Activated naive CD4-positive, alpha-beta T cell treated with anti-CD3 and anti-CD28 coated beads for 36 hours (primary cell): ENCODE results near the gene C1orf53. TPM values are rescaled to one million over a fixed set of nuclear protein-coding genes. Genes with fewer than 3 reads are reported as not detected.
"Not testable (repeated sequence)": the region's sequence is repeated elsewhere in the genome, so short reads cannot be mapped to it uniquely, and the experiment has no call there.

Experiments used
- CTCF ChIA-PET: fragments of 350-600 bp; sonication (Branson Sonifier 250); formaldehyde crosslinking; loops from one replicate; lab custom pipeline; 2021; ENCODE audit warnings: antibody characterized with exemption; lab: Charles Lee
- DNase-seq: peaks from one replicate; pipeline ENCODE4 v3.0.0-alpha.2; 2020
- H3K27ac Mint-ChIP-seq: one replicate; pipeline ENCODE4 v1.8.0; 2021; ENCODE audit warnings: mild to moderate bottlenecking, mixed read lengths
- H3K27me3 Mint-ChIP-seq: one replicate; pipeline ENCODE4 v1.8.0; 2021; ENCODE audit warnings: low read depth, mixed read lengths
- H3K36me3 Mint-ChIP-seq: one replicate; pipeline ENCODE4 v1.8.0; 2021; ENCODE audit warnings: low read depth, mixed read lengths
- H3K4me1 Mint-ChIP-seq: one replicate; pipeline ENCODE4 v1.8.0; 2021; ENCODE audit warnings: low read depth, mixed read lengths
- H3K4me3 Mint-ChIP-seq: one replicate; pipeline ENCODE4 v1.8.0; 2021; ENCODE audit warnings: mild to moderate bottlenecking, moderate library complexity, mixed read lengths
- H3K9me3 Mint-ChIP-seq: one replicate; pipeline ENCODE4 v1.8.0; 2021; ENCODE audit warnings: mixed read lengths
- intact Hi-C: fragments of 100-400 bp; cut with micrococcal nuclease; formaldehyde crosslinking; loops from one replicate; pipeline ENCODE4 v1.15.1; 2023
- total RNA-seq, 2 experiments: library from RNA; stranded (reverse); gene quantifications; one replicate each; pipeline ENCODE4 v1.2.3, GENCODE V29; 2021

The C1orf53 gene
- total RNA-seq, 2 experiments from 2014 or later = 0.52 TPM; not detected in 1

GRCh38 chr1:197951617-197952175 is 49.3 kb downstream of the C1orf53 start:
- H3K27ac Mint-ChIP-seq = no peak overlapping the region
- no peak overlapping the region for H3K4me3 Mint-ChIP-seq
- H3K36me3 Mint-ChIP-seq = no peaks in the 10 kb centered on the region
- no peak for DNase-seq
- no peaks in the 10 kb centered on the region for H3K9me3 Mint-ChIP-seq
- CTCF ChIA-PET = interaction anchor here (0.9 kb wide), 1 partner anchor 766 kb away, joined by 4 read pairs; no protein-coding TSS in a partner anchor
- no peaks in the 10 kb centered on the region for H3K27me3 Mint-ChIP-seq
- intact Hi-C loops = no loop called here
- peaks cover 26% of the 10 kb centered on the region for H3K4me1 Mint-ChIP-seq

GRCh38 chr1:197953472-197953871 is 51.0 kb downstream of the C1orf53 start:
- H3K4me3 Mint-ChIP-seq, intact Hi-C loops, H3K27ac Mint-ChIP-seq, H3K9me3 Mint-ChIP-seq, DNase-seq, H3K36me3 Mint-ChIP-seq, CTCF ChIA-PET, H3K27me3 Mint-ChIP-seq: not testable (repeated sequence)
- peaks cover 21% of the 10 kb centered on the region for H3K4me1 Mint-ChIP-seq

- H3K9me3 Mint-ChIP-seq = no peaks in the 10 kb centered on the region
- intact Hi-C loops = no loop called here
Observed at GRCh38 chr1:197954718-197955418, 52.4 kb downstream of the C1orf53 start.

GRCh38 chr1:197955486-197956394 is 53.3 kb downstream of the C1orf53 start:
- intact Hi-C loops = no loop called here
- CTCF ChIA-PET = no interaction called here
- Mint-ChIP-seq H3K9me3 (no peaks in the 10 kb centered on the region), H3K27me3 (no peaks in the 10 kb centered on the region), H3K4me1 (peaks cover 5% of the 10 kb centered on the region), H3K27ac (no peak overlapping the region), H3K36me3 (no peaks in the 10 kb centered on the region), H3K4me3 (no peak overlapping the region)
- peak; percentile 29 for DNase-seq

More at GRCh38 chr1:197954718-197955418, 52.4 kb downstream of the C1orf53 start:
- CTCF ChIA-PET = interaction anchor here (1.3 kb wide), 1 partner anchor 44 kb away, joined by 3 read pairs; no protein-coding TSS in a partner anchor
- Mint-ChIP-seq H3K4me1 (peaks cover 7% of the 10 kb centered on the region), H3K27me3 (no peaks in the 10 kb centered on the region), H3K27ac (no peak overlapping the region), H3K36me3 (no peaks in the 10 kb centered on the region), H3K4me3 (no peak overlapping the region)
- no peak for DNase-seq

Other genes starting within 250 kb of the C1orf53 start
- gene DENND1B, start 127.2 kb upstream of the C1orf53 start, total RNA-seq = 1 to 10 TPM; 8.9 to 9.7 TPM
- gene LHX9, start 14.7 kb downstream of the C1orf53 start, total RNA-seq = not detected